Activated T-helper 1 cell treated with Interleukin-2 at 50 U/mL for 16 hours (primary cell): ENCODE measurements around the gene SNX4.
"Not testable (repeated sequence)": the region's sequence is repeated elsewhere in the genome, so short reads cannot be mapped to it uniquely, and the experiment has no call there.

Experiments used
- DNase-seq: peaks from one replicate; pipeline ENCODE4 v3.0.0-alpha.2; 2020; ENCODE audit warnings: low read depth

Gene SNX4

GRCh38 chr3:125519678-125520562 lies at the start of gene SNX4:
TSS of gene SNX4 (minus strand) at chr3:125520202. CDS start at chr3:125520172, 30 bp downstream.
- DNase-seq = peak; percentile 81

- DNase-seq = no peak
Measured at GRCh38 chr3:125556314-125556713, 36.3 kb upstream of the SNX4 start.

- DNase-seq = no peak
Measured at GRCh38 chr3:125552401-125552800, 32.4 kb upstream of the SNX4 start.

GRCh38 chr3:125528920-125529319 lies 8.9 kb upstream of the SNX4 start:
- DNase-seq = no peak

- no peak for DNase-seq
Measured at GRCh38 chr3:125525153-125525552, 5.2 kb upstream of the SNX4 start.

- DNase-seq = not testable (repeated sequence)
Measured at GRCh38 chr3:125520563-125520919, 539 bp upstream of the SNX4 start.

GRCh38 chr3:125515421-125515820 lies 4.6 kb downstream of the SNX4 start:
- no peak for DNase-seq

GRCh38 chr3:125513490-125514115 lies 6.4 kb downstream of the SNX4 start:
- no peak for DNase-seq

GRCh38 chr3:125512135-125512920 lies 7.7 kb downstream of the SNX4 start:
- no peak for DNase-seq

GRCh38 chr3:125511420-125512118 lies 8.4 kb downstream of the SNX4 start:
- DNase-seq = no peak

GRCh38 chr3:125507128-125507527 lies 12.9 kb downstream of the SNX4 start:
- no peak for DNase-seq

GRCh38 chr3:125498630-125499029 lies 21.4 kb downstream of the SNX4 start:
- no peak for DNase-seq

GRCh38 chr3:125496701-125497100 lies 23.3 kb downstream of the SNX4 start:
- no peak for DNase-seq

- no peak for DNase-seq
Measured at GRCh38 chr3:125482406-125482805, 37.6 kb downstream of the SNX4 start.

- DNase-seq = no peak
Measured at GRCh38 chr3:125481786-125482185, 38.2 kb downstream of the SNX4 start.

GRCh38 chr3:125481375-125481759 lies 38.6 kb downstream of the SNX4 start:
- DNase-seq = not testable (repeated sequence)

- DNase-seq = no peak
Measured at GRCh38 chr3:125480656-125481374, 39.2 kb downstream of the SNX4 start.

- no peak for DNase-seq
Measured at GRCh38 chr3:125479091-125479490, 40.9 kb downstream of the SNX4 start.

- no peak for DNase-seq
Measured at GRCh38 chr3:125478326-125478725, 41.7 kb downstream of the SNX4 start.

GRCh38 chr3:125477701-125478100 lies 42.3 kb downstream of the SNX4 start:
- DNase-seq = no peak

GRCh38 chr3:125470671-125471070 lies 49.3 kb downstream of the SNX4 start:
- DNase-seq = no peak
